ENCODE data around the gene TSNAX. TPM values are rescaled to one million over a fixed set of nuclear protein-coding genes. Genes with fewer than 3 reads are reported as not detected.

Gene TSNAX
- total and polyA plus RNA-seq, 9 of the 15 experiments (the other 6 are each of a cell fraction or from before 2014, with no cell fraction given): 33.8 to 102 (median 61.2) TPM

- peak; percentile 85 for TF ChIP-seq NKRF (IDR thresholded peaks at IDR 0.05; ENCODE audit: borderline replicate concordance)
- no peak for TF ChIP-seq CEBPG (CRISPR knock-in tag; IDR thresholded peaks at IDR 0.05)
- TF ChIP-seq CEBPG (tag; conservative IDR thresholded peaks at IDR 0.05 in 1 of 2, IDR thresholded peaks at IDR 0.05 in 1 of 2): no peak
- peak; percentile 51 for TF ChIP-seq KLF13 (tag; IDR thresholded peaks at IDR 0.05; ENCODE audit: borderline replicate concordance, low read depth)
- TF ChIP-seq SRSF9 (IDR thresholded peaks at IDR 0.05; ENCODE audit: borderline replicate concordance, low read depth, low read length): no peak
- TF ChIP-seq PKNOX1 (IDR thresholded peaks at IDR 0.05): 0 out of 2 replicates have a peak, but pooled peaks have one; percentile 10
- TF ChIP-seq NFXL1 (CRISPR knock-in tag; IDR thresholded peaks at IDR 0.05): no peak
- TF ChIP-seq ID3 (CRISPR knock-in tag; IDR thresholded peaks at IDR 0.05): no peak
- peak; percentile 53; the same call in 1 of the 2 replicates for TF ChIP-seq ID3 (tag; IDR thresholded peaks at IDR 0.05)
- TF ChIP-seq ZNF780A (CRISPR knock-in tag; IDR thresholded peaks at IDR 0.05): no peak
- TF ChIP-seq PTTG1 (tag; IDR thresholded peaks at IDR 0.05; ENCODE audit: low read depth): no peak
Measured at GRCh38 chr1:231528172-231529029, at the start of gene TSNAX (continued).
